K562 (cell line): ENCODE measurements around the gene DCTN2. TPM values are rescaled to one million over a fixed set of nuclear protein-coding genes. Genes with fewer than 3 reads are reported as not detected.

Experiments
- CBX8 ChIP-seq: fragments of 200-600 bp; sonication (generic); IDR thresholded peaks from 2 replicates; pipeline ENCODE4 v1.6.1; 2012; ENCODE audit warnings: borderline replicate concordance, mixed run types, low read depth, mild to moderate bottlenecking, moderate library complexity, mixed read lengths, low read length, control low read depth, inconsistent platforms; ENCODE audit not compliant: poor library complexity, severe bottlenecking; ENCODE audit errors: extremely low read depth
- DPF2 ChIP-seq: fragments of 450-650 bp; IDR thresholded peaks from 2 replicates; pipeline ENCODE4 v1.6.1; 2016
- HDAC1 ChIP-seq, 2 experiments: fragments of 450-650 bp; IDR thresholded peaks; 2 replicates each; pipeline ENCODE4 v1.6.1; 2016 to 2017; ENCODE audit warnings: inconsistent platforms in 1 of 2, mild to moderate bottlenecking in 1 of 2, moderate library complexity in 1 of 2
- HMGXB4 ChIP-seq: sonication (generic); formaldehyde crosslinking; IDR thresholded peaks from 2 replicates; pipeline ENCODE4 v1.8.1; 2023; ENCODE audit warnings: mild to moderate bottlenecking, missing genetic modification reagents
- ID3 ChIP-seq, 2 experiments: fragments of 250-450 bp in 1 of 2; fragments of 450-650 bp in 1 of 2; sonication (Bioruptor Pico) in 1 of 2; IDR thresholded peaks; 2 replicates each; pipeline versions ENCODE4 v1.6.1 to v1.8.0; 2016 to 2021; ENCODE audit warnings: mild to moderate bottlenecking in 2 of 2, moderate library complexity in 2 of 2, missing compliant biosample characterization in 1 of 2, missing genetic modification characterization in 1 of 2
- NKRF ChIP-seq: fragments of 450-650 bp; IDR thresholded peaks from 2 replicates; pipeline ENCODE4 v1.6.1; 2016; ENCODE audit warnings: borderline replicate concordance
- NR2C2 ChIP-seq, 2 experiments: fragments of 200-800 bp in 1 of 2; sonication (Bioruptor generic) in 1 of 2; sonication (generic) in 1 of 2; formaldehyde crosslinking in 1 of 2; IDR thresholded peaks; 2 replicates each; pipeline versions ENCODE4 v1.6.1 to v1.8.0; 2016 to 2022; ENCODE audit warnings: mild to moderate bottlenecking in 1 of 2, missing compliant biosample characterization in 1 of 2, missing genetic modification characterization in 1 of 2, missing genetic modification reagents in 1 of 2
- STAG1 ChIP-seq: sonication (generic); formaldehyde crosslinking; IDR thresholded peaks from 2 replicates; pipeline ENCODE4 v1.5.0; 2020; ENCODE audit warnings: missing genetic modification reagents, borderline replicate concordance
- TAF7 ChIP-seq: fragments of 450-650 bp; IDR thresholded peaks from 2 replicates; pipeline ENCODE4 v1.6.1; 2016; ENCODE audit warnings: missing genetic modification characterization, missing compliant biosample characterization
- TEAD4 ChIP-seq, 2 experiments: sonication (generic) in 1 of 2; formaldehyde crosslinking in 1 of 2; IDR thresholded peaks; 2 replicates each; pipeline versions ENCODE4 v1.6.1 to v1.8.0; 2012 to 2022; ENCODE audit warnings: borderline replicate concordance in 1 of 2, inconsistent platforms in 1 of 2, low read length in 1 of 2, mild to moderate bottlenecking in 1 of 2, missing genetic modification reagents in 1 of 2
- ZNF134 ChIP-seq: fragments of 250-450 bp; sonication (Bioruptor Pico); conservative IDR thresholded peaks from 2 replicates; pipeline ENCODE4 v1.4.0; 2020
- ZNF324 ChIP-seq: fragments of 250-450 bp; sonication (Bioruptor Pico); IDR thresholded peaks from 2 replicates; pipeline ENCODE4 v1.4.0; 2020; ENCODE audit warnings: mild to moderate bottlenecking
- ZNF507 ChIP-seq: conservative IDR thresholded peaks from 2 replicates; pipeline ENCODE4 v1.6.1; 2017; ENCODE audit warnings: missing genetic modification characterization, missing compliant biosample characterization
- ZNF740 ChIP-seq, 3 experiments: fragments of 200-800 bp in 1 of 3; sonication (Bioruptor generic) in 1 of 3; sonication (generic) in 1 of 3; formaldehyde crosslinking in 1 of 3; IDR thresholded peaks; 2 replicates each; pipeline versions ENCODE4 v1.6.1 to v1.8.0; 2016 to 2022; ENCODE audit warnings: mild to moderate bottlenecking in 2 of 3, missing compliant biosample characterization in 2 of 3, missing genetic modification characterization in 2 of 3, missing genetic modification reagents in 1 of 3
- polyA plus RNA-seq, 8 experiments: library from polyadenylated mRNA; depleted of rRNA in 4 of 8; stranded (reverse) in 5 of 8; unstranded in 3 of 8; fragments of >200 nt; fragmentation: Nextera tagmentation in 2 of 8; fragmentation: Illumina TruSeq in 1 of 8; extraction: Ambion mirVana in 2 of 8; extraction: Trizol in 1 of 8; gene quantifications; 2 replicates each; pipeline versions ENCODE4 v1.2.1 to v1.2.3, GENCODE V29; 2011 to 2014; ENCODE audit warnings: inconsistent platforms in 1 of 8, missing spikeins in 1 of 8
- total RNA-seq, 7 experiments: library from RNA; depleted of rRNA in 6 of 7; stranded (reverse); fragments of >200 nt in 6 of 7; fragmentation: Illumina TruSeq in 2 of 7; extraction: Trizol in 2 of 7; gene quantifications; 2 replicates each; pipeline versions ENCODE4 v1.2.1 to v1.2.3, GENCODE V29; 2011 to 2021; ENCODE audit warnings: low replicate concordance in 1 of 7

The DCTN2 gene
- total and polyA plus RNA-seq, 9 of the 15 experiments (the other 6 are each of a cell fraction or from before 2014, with no cell fraction given), result 43.6 to 270 (median 125) TPM

GRCh38 chr12:57520053-57520818 lies 26.8 kb downstream of the DCTN2 start, which contains the start of gene DDIT3 (continued):
- TF ChIP-seq ZNF507 (tag) (no peak), HDAC1 (IDR thresholded peaks at IDR 0.05) (peak in 1 of 2 experiments; percentile 80; a peak in 1 of 4 replicates), TAF7 (tag) (peak; percentile 96), DPF2 (0 out of 2 replicates have a peak, but pooled peaks have one; percentile 37), HMGXB4 (peak; percentile 80), ZNF134 (peak; percentile 49; the same call in 1 of the 2 replicates), CBX8 (no peak), NR2C2 (CRISPR knock-in tag; IDR thresholded peaks at IDR 0.05) (peak; percentile 83), NR2C2 (tag; IDR thresholded peaks at IDR 0.05) (peak; percentile 90), NKRF (peak; percentile 89), STAG1 (CRISPR knock-in tag) (peak; percentile 59), ID3 (CRISPR knock-in tag; IDR thresholded peaks at IDR 0.05) (peak; percentile 37; the same call in 1 of the 2 replicates), ID3 (tag; IDR thresholded peaks at IDR 0.05) (no peak), TEAD4 (IDR thresholded peaks at IDR 0.05; ENCODE audit: low read length) (peak; percentile 63), TEAD4 (CRISPR knock-in tag; IDR thresholded peaks at IDR 0.05; ENCODE audit: borderline replicate concordance) (peak; percentile 70; the same call in 1 of the 2 replicates), ZNF740 (CRISPR knock-in tag; IDR thresholded peaks at IDR 0.05) (peak; percentile 74; the same call in 1 of the 2 replicates), ZNF740 (tag; IDR thresholded peaks at IDR 0.05) (no peak), ZNF324 (CRISPR knock-in tag) (peak; percentile 53; the same call in 1 of the 2 replicates)
